Left ventricle myocardium inferior (tissue), 1 donor: ENCODE results near the gene ZNF536. TPM values are rescaled to one million over a fixed set of nuclear protein-coding genes. Genes with fewer than 3 reads are reported as not detected.

Source experiments
- DNase-seq: peaks from one replicate; pipeline ENCODE4 v3.0.0-alpha.2; 2020
- H3K27ac ChIP-seq: fragments of 200-600 bp; replicated peaks from 2 replicates; pipeline ENCODE4 v1.8.0; 2021
- H3K27me3 ChIP-seq: fragments of 200-600 bp; 2 replicates; pipeline ENCODE4 v1.8.0; 2021; ENCODE audit warnings: low read depth
- H3K36me3 ChIP-seq: fragments of 200-600 bp; 2 replicates; pipeline ENCODE4 v1.8.0; 2021
- H3K4me1 ChIP-seq: fragments of 200-600 bp; 2 replicates; pipeline ENCODE4 v1.8.0; 2021
- H3K4me3 ChIP-seq: fragments of 200-600 bp; 2 replicates; pipeline ENCODE4 v1.8.0; 2021; ENCODE audit warnings: mild to moderate bottlenecking, moderate library complexity
- H3K9me3 ChIP-seq: fragments of 200-600 bp; replicated peaks from 2 replicates; pipeline ENCODE4 v1.8.0; 2021
- intact Hi-C: fragments of 100-400 bp; cut with micrococcal nuclease; formaldehyde crosslinking; loops from one replicate; pipeline ENCODE4 v1.11.0; 2022
- total RNA-seq: library from RNA; stranded (reverse); fragmentation: NEBNext Ultra II Directional; extraction: Animal tissue kit (Norgen Biotek cat#: 25700); gene quantifications from one replicate; pipeline ENCODE4 v1.2.1, GENCODE V29; 2021
- TF ChIP-seq, protein P1 (sequence below): fragments of 200-600 bp; IDR thresholded peaks from 2 replicates; pipeline ENCODE4 v1.8.0; 2021; ENCODE audit warnings: antibody characterized with exemption, mild to moderate bottlenecking, borderline replicate concordance
- donor health status: DM: no; HTN: yes; CAD: no; lungs with severe emphysema.

ZNF536 gene
- total RNA-seq, 1 donor from 2014 or later: 4.0 TPM

DNA sequence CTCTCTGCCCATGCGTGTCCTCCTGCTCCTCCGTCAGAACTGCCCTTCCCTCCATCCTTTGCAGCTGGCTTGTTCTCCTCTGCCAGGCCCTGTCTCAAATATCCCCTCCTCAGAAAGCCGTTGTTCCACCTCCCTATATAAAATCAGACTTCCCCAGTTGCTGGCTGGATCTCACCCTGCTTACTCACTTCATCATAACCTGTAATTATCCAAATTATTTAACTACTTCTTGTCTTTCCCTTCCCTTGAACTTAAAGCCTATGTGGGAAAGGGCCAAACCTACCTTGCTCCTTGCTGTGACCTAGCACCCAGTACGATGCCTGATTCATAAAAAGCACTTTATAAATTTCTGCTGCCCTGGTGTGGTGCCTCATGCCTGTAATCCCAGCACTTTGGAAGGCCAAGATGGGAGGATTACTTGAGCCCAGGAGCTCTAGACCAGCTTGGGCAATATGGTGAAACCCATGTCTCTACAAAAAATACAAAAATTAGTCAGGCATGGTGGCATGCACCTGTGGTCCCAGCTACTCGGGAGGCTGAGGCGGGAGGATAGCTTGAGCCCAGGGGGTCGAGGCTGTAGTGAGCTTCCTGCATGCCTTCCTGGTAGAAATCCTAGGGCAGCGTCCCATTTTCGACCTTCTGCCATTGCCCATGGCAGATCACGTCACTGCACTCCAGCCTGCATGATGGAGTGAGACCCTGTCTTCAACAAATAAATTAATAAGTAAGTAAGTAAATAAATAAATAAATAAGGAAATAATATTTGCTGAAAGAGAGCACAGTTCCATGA, 39.5 kb upstream of the ZNF536 start:
- intact Hi-C loops: no loop called here
- TF ChIP-seq, protein P1, sequence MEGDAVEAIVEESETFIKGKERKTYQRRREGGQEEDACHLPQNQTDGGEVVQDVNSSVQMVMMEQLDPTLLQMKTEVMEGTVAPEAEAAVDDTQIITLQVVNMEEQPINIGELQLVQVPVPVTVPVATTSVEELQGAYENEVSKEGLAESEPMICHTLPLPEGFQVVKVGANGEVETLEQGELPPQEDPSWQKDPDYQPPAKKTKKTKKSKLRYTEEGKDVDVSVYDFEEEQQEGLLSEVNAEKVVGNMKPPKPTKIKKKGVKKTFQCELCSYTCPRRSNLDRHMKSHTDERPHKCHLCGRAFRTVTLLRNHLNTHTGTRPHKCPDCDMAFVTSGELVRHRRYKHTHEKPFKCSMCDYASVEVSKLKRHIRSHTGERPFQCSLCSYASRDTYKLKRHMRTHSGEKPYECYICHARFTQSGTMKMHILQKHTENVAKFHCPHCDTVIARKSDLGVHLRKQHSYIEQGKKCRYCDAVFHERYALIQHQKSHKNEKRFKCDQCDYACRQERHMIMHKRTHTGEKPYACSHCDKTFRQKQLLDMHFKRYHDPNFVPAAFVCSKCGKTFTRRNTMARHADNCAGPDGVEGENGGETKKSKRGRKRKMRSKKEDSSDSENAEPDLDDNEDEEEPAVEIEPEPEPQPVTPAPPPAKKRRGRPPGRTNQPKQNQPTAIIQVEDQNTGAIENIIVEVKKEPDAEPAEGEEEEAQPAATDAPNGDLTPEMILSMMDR: no peak
- DNase-seq: no peak
- Histone ChIP-seq H3K36me3 (no peaks in the 10 kb centered on the region), H3K9me3 (no peaks in the 10 kb centered on the region), H3K4me1 (no peaks in the 10 kb centered on the region), H3K27me3 (peaks cover 4% of the 10 kb centered on the region), H3K4me3 (no peak overlapping the region), H3K27ac (no peak overlapping the region)

DNA sequence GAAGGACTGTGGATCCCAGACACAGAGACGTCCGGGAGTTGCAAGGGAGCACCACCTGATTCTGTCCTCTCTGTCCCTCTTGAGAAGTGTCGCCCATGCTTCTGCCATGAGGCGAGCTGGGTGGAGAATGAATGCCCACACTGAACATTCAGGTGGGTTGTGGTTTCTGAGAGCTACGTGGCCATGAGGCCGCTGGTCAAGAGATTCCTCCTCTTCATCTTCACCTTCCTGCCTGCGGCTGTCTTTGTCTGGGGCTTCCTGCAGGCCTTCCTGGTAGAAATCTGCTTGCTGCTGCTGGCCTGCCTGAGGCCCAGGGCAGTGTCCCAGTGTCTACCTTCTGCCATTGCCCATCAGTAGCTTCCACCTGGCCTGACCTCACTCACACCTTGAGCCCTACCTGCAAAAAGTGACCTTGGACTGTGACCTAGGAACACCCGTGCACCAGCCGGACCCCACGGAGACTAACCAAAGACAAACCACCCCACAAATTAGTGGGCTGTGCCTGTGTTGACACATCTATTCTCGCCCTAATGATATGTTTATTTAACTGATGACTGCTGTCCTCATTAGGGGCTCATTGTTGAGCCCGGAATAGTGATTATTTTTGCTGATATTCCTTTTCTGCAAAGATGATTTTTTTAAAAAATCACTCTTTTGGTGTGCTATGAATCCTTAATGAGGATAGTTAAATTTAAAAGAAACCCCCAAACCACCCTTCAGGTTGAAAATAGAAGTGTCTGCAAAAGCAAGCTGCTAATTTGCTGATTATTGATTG, 38.7 kb upstream of the ZNF536 start:
- Histone ChIP-seq H3K36me3 (no peaks in the 10 kb centered on the region), H3K27me3 (peaks cover 4% of the 10 kb centered on the region), H3K9me3 (no peaks in the 10 kb centered on the region), H3K4me3 (no peak overlapping the region), H3K4me1 (no peaks in the 10 kb centered on the region), H3K27ac (no peak overlapping the region)
- no peak for DNase-seq
- TF ChIP-seq, protein P1: no peak
- intact Hi-C loops: no loop called here

DNA sequence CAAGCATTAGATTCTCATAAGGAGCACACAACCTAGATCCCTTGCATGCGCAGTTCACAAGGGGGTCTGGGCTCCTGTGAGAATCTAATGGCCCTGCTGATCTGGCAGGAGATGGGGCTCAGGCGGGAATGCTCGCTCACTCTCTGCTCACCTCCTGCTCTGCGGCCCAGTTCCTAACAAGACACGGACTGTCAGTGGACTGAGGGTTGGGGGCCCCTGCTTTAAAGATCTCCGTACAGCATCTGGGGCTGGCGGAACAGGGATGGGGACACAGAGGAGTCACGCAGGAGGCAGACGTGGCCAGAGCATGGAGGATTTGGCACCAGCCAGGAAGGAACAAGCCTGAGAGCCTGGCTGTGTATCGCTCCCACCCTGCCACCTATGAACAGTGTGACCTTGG, 37.3 kb upstream of the ZNF536 start:
- Histone ChIP-seq H3K36me3 (no peaks in the 10 kb centered on the region), H3K27ac (no peak overlapping the region), H3K4me1 (no peaks in the 10 kb centered on the region), H3K27me3 (peaks cover 15% of the 10 kb centered on the region), H3K4me3 (no peak overlapping the region), H3K9me3 (no peaks in the 10 kb centered on the region)
- TF ChIP-seq, protein P1: no peak
- intact Hi-C loops: no loop called here
- DNase-seq: no peak

DNA sequence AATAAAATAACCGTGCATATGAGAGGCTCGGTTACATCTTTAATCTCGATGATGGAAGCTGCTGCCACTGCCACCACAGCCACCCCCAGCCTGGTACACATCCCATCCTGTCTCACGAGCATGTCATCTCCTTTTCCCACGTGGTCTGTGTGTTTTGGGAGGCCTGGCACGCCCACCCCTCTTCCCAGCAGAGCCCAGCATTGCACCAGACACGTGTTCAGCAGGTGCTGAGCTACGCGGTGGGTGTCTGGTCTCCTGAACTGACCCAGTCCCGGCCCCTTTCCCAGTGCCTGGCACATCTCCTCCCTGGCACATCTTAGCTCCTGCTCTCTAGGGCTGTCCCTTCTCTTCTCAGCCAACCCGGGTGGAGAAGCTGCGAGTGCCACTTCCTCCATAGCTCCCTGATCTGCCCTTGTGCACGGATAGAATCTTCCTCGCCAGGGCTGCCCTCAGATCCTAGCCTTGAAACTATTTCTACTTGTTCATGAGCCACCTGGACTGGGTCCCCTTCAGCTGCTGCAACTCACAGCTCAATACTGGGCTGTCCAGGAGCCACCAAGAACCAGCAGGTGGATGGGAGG, 36.8 kb upstream of the ZNF536 start:
- H3K36me3 ChIP-seq: no peaks in the 10 kb centered on the region
- H3K9me3 ChIP-seq: no peaks in the 10 kb centered on the region
- H3K4me1 ChIP-seq: no peaks in the 10 kb centered on the region
- peaks cover 15% of the 10 kb centered on the region for H3K27me3 ChIP-seq
- no peak overlapping the region for H3K4me3 ChIP-seq
- intact Hi-C loops: no loop called here
- DNase-seq: no peak
- TF ChIP-seq, protein P1: no peak
- no peak overlapping the region for H3K27ac ChIP-seq

DNA sequence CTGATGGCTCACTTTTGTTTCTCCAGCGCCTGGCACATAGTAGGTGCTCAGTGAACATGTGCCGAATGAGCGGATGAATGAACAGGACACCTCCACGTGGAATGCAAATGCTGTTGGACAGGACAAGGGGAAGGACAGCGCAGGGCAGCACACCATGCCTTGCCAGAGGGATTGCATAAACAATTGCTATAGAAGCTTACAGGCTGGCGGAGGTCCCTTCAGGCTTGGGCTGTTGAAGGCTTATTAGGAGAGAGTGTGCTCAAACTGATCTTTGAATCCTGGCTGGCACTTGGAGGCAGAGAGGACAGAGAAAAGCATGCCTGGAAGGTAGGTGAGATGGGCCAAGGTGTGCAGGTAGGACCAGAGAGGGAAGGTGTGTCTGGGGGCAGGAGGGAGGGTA, 35.9 kb upstream of the ZNF536 start:
- H3K27me3 ChIP-seq: peaks cover 15% of the 10 kb centered on the region
- TF ChIP-seq, protein P1: no peak
- H3K4me1 ChIP-seq: no peaks in the 10 kb centered on the region
- no peaks in the 10 kb centered on the region for H3K36me3 ChIP-seq
- no peak overlapping the region for H3K27ac ChIP-seq
- no peak overlapping the region for H3K4me3 ChIP-seq
- intact Hi-C loops: no loop called here
- DNase-seq: no peak
- H3K9me3 ChIP-seq: no peaks in the 10 kb centered on the region
